Astrocyte of the spinal cord (primary cell): ENCODE results near the gene LRCH1.

Source experiments
- DNase-seq: peaks from one replicate; pipeline ENCODE4 v3.0.0; 2011; ENCODE audit warnings: low read depth, low spot score
- H3K4me3 ChIP-seq: 2 replicates; pipeline ENCODE4 v1.5.1; 2011; ENCODE audit warnings: low read depth, mild to moderate bottlenecking, low read length, moderate library complexity
- CTCF ChIP-seq: IDR thresholded peaks from 2 replicates; pipeline ENCODE4 v1.5.1; 2012; ENCODE audit warnings: low read depth, mild to moderate bottlenecking, low read length, inconsistent platforms
- in situ Hi-C: cut with HindIII; loops from 2 replicates; pipeline ENCODE4 v1.10.0; 2017; ENCODE audit warnings: low sequenced_read_pairs

Gene LRCH1

DNA sequence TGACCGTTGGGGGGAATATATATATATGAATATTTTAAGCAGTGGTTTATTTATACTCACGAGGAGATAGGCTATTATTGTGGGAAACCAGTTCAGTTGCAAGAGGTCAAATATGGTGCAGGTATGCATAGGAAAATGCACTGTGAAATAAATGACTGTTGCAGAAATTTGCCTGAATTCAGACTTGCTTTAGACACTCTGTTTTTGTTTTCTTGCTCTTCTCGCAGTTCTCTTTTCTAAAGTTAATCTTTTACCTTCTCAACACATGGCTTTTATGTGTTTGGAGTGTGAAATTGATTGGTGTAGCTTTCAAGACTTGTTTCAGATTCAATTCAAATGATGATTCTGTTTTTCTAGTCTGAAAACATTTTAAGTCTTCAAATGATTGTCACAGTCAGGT, 109.7 kb downstream of the LRCH1 start:
- in situ Hi-C loops, result no loop called here
- no peak for DNase-seq
- H3K4me3 ChIP-seq, result no peak overlapping the region
- TF ChIP-seq CTCF, result no peak

DNA sequence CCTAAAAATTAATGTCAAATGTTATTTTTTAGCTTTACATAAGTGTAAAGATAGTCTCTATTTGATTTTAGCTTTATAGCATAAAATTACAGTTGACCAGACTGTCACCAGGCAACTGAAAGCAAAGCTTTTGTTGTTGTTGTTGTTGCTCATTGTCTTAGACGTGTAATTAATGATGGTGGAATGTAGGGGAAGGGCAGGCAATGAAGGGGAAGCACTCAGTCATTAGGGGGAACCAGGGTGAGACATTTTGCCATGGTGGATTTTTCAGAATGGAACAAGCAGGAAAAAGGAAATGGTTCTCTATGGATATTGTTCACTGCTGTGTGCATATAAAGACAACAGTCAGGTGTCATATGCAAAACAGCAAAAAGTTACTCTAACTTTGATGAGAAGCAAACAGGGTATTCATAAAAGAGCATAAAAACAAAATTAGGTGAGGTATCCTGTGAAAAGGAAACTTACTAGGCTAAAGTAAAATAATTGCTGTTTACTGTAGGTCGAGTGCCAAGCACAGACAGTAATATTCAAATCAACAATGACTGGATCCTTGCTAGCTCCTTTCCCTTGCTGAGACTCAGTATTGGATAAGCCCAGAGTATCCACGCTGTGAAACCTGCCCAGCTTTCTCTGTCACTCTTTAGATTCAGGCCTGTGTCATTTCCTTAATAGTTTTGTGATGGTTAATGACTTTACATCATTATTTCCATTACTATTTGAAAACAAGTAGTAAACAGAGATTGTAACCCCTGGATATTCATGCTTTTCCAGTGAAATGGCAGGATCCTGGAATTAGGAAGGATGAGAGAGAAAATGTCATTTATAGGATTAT, 110.5 kb downstream of the LRCH1 start:
- no peak overlapping the region for H3K4me3 ChIP-seq
- no peak for TF ChIP-seq CTCF
- in situ Hi-C loops, result no loop called here
- DNase-seq, result no peak

- no peak for DNase-seq
- in situ Hi-C loops, result no loop called here
- TF ChIP-seq CTCF, result no peak
- H3K4me3 ChIP-seq, result no peak overlapping the region
Measured at GRCh38 chr13:46664195-46664594, 111.2 kb downstream of the LRCH1 start.

- no peak for DNase-seq
- no peak overlapping the region for H3K4me3 ChIP-seq
- no peak for TF ChIP-seq CTCF
- in situ Hi-C loops, result no loop called here
Measured at GRCh38 chr13:46665248-46665632, 112.3 kb downstream of the LRCH1 start.

DNA sequence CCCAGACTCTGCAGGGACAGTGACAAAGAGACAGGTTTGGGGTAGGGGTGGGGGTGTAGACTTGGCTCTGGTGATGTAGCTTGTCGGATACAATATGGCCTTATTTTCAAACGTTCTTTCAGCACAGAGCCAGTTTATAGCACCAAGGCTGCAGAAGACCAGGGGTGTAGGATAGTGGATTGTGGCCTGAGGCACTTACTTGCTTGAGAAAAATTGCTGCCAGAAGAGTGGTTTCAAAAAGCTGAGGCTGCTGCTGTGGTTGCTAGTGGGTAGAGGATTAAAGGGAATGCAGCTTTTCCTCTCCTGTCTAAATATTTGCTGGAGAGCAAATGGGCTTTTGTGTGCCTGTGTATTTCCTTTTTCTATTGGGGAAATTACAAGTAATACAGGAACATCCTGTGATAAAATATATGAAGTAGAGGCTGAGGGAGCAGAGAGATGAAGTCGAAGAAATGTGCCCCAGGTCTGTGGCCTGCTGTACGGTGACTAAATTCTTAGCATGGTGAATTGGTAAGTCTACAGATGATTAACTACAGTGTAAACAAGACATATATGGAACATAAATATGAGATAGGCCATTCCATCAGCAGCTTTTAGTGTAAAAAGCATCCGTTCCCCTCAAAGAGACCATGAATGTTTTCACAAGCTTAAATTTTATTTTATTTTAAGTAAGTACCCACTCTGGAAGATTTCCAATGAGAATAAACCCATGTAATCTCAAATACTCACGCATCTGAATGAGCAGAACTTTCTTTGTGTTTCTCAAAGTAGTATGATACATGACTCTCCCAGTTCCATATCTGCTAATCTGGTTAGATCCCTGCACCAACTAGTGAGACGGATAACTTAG, 112.9 kb downstream of the LRCH1 start:
- no peak for TF ChIP-seq CTCF
- H3K4me3 ChIP-seq, result no peak overlapping the region
- peak; percentile 47 for DNase-seq
- in situ Hi-C loops, result no loop called here

GRCh38 chr13:46666727-46667456, 113.9 kb downstream of the LRCH1 start:
- no peak for DNase-seq
- in situ Hi-C loops, result no loop called here
- no peak for TF ChIP-seq CTCF
- no peak overlapping the region for H3K4me3 ChIP-seq
